GM20000 (cell line): Measurements from ENCODE around the gene PDK2.

Experiments used
- DNase-seq: peaks from one replicate; pipeline ENCODE4 v3.0.0; 2012; ENCODE audit warnings: low spot score
- TF ChIP-seq, protein P1 (sequence below): IDR thresholded peaks from 2 replicates; pipeline ENCODE4 v1.5.1; 2012; ENCODE audit warnings: mild to moderate bottlenecking, control low read depth; ENCODE audit errors: extremely low read depth, missing control alignments

Gene PDK2

DNA sequence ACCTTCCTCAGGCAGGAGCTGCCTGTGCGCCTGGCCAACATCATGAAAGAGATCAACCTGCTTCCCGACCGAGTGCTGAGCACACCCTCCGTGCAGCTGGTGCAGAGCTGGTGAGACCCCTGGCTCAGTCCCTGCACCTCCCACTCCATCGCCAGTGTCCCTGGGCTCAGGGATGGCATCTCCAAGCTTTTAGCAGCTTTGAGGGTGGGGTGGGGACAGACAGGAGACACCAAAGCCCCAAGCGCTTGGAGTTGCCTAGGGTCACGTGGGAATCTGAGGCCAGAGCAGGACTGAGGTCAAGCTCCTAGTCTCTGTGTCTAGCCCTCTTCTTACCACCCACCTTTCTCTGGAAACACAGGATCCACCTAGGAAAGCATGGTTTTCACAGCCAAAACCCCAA, 2.3 kb downstream of the PDK2 start:
- no peak for DNase-seq
- TF ChIP-seq, protein P1, sequence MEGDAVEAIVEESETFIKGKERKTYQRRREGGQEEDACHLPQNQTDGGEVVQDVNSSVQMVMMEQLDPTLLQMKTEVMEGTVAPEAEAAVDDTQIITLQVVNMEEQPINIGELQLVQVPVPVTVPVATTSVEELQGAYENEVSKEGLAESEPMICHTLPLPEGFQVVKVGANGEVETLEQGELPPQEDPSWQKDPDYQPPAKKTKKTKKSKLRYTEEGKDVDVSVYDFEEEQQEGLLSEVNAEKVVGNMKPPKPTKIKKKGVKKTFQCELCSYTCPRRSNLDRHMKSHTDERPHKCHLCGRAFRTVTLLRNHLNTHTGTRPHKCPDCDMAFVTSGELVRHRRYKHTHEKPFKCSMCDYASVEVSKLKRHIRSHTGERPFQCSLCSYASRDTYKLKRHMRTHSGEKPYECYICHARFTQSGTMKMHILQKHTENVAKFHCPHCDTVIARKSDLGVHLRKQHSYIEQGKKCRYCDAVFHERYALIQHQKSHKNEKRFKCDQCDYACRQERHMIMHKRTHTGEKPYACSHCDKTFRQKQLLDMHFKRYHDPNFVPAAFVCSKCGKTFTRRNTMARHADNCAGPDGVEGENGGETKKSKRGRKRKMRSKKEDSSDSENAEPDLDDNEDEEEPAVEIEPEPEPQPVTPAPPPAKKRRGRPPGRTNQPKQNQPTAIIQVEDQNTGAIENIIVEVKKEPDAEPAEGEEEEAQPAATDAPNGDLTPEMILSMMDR: no peak

DNA sequence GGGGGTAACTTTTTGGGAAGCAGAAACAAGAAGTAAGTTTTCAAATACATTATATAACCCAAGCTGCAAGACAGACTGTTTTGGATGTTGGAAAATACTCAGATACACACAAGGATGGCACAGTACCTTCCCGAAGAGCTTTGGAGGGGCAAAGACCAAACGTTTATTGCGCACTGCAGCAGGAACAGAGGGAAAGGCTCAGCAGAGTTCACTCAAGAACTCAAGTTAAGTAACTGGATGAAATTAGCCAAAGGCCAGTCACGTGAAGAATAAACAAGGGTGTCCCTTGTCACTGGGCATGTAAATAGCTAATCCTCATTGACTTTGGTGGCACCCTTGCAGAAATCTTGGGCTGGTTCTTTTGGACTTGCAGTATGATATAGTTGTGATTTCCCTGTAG, 2.8 kb downstream of the PDK2 start:
- TF ChIP-seq, protein P1: no peak

DNA sequence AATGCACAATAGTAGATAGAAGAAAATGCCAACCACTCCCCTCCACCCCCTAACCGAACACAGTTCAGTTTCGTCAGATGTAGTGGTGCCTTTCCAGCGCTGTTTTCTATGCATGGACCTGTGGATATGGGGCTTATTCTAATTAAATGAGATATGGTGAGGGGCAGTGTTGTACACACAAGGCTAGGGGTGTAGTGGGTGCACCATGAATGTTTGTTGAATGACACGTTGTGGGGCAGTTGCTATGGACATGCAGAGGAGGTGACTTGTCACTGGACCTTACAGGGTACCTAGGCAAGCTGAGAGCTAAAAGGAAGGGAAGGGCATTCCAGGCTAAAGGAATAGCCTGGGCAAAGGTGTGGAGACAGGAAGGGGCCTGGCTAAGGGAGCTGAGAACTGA, 3.4 kb downstream of the PDK2 start:
- no peak for DNase-seq
- TF ChIP-seq, protein P1: no peak

More for the DNA sequence above, 2.8 kb downstream of the PDK2 start:
- DNase-seq: no peak

DNA sequence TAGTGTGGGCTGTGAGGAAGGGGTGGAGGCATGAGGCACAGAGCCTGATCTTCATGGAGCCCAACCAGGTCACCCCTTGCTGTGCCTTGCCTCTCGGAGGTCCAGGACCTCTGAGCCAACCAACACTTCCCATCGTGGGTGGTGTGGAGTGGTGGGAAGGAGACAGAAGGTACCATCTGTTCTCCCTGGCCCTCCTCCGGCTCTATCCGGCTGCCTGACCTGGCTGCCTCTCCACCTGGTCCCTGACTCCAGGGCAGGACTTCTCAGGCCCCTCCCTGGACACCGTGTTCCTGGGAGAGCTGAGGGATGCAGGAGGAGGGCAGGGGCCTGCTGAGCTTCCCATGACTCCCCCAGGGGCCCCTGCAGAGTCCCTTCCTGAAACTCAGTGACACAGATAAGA, 3.9 kb downstream of the PDK2 start:
- no peak for DNase-seq
- TF ChIP-seq, protein P1: no peak

DNA sequence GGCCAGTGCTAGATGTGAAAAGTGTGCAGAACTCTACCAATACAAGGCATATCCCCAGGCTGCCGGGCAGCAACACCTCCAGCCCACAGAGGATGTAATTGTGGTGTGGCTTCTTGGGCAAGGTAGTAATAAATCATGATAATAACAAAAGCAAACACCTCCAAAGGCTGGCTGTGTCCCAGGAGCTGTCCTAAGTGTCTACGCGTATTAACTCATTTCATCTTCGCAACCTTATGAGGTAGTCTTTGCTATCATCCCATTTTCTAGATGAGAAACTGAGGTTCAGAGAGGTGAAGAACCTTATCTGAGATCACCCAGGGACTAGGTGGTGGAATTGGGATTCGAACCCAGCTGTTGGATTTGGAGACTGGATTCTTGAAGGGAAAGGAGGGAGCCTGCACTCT, 5.3 kb downstream of the PDK2 start:
- DNase-seq: no peak
- TF ChIP-seq, protein P1: no peak

DNA sequence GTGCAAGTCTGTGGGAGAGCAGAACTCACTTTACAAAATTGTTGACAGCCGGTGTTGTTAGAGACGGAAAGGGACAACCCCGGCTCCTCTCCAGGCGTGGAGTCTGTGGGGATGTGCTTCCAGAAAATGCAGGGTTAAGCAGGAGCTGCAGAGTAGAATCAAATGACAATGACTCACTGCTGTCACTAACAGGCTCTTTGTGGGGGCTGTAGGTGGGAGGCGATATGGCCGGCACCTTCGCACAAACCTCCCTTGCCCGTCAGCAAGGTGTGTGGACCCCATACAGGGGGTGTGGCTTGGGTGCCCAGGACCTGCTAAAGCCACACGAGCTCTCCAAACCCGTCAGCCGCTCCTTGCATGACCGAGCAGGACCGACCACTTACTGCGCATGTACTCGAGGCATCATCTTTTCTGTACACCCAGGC, 5.8 kb downstream of the PDK2 start:
- TF ChIP-seq, protein P1: no peak
- DNase-seq: no peak

DNA sequence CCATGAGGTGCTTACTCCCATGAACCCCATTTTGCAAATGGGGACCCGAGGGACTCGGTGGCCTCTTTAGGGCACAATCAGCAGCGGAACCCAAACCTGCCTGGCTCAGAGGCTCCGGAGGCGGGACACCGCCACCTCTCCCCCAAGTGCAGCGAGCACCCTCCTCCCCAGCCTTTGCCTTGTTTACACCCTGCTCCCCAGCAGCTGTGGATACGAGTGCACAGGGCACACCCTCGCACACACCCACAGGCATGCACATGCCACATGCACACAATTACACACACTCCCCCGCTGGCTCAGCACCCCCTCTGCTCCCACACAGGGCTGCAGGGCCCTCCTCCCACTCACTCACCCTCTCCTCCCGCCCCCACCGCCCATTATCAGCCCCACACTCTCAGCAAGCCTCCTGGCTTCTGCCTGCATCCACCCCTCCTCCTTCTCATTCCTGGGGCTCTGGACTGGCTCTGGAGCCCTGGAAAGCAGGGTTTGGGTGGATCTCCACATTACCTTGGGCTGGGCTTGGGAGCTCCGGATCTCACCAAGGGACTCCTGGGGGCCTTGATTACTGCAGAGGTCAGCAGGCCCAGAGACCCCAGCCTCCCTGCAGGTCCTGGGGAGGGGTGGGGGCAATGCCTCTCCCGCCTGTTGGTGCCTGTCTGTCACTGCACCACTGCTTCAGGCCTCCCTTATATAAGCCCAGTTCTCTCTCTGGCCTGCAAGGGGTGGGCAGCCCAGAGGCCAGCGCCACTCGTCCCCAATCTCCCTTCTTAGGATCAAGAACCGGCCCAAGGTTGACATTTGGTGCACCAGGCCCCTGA, 6.4 kb downstream of the PDK2 start:
- no peak for DNase-seq
- TF ChIP-seq, protein P1: no peak
